ENCODE measurements around the gene MINPP1. TPM values are rescaled to one million over a fixed set of nuclear protein-coding genes. Genes with fewer than 3 reads are reported as not detected.
A peak's percentile ranks its signal among the peaks of the same experiment; 100 is the strongest.

MINPP1 gene
- total and polyA plus RNA-seq, 2 of the 13 experiments (the other 11 are each of a cell fraction or from before 2014, with no cell fraction given), result 19.2 to 53.7 TPM

DNA sequence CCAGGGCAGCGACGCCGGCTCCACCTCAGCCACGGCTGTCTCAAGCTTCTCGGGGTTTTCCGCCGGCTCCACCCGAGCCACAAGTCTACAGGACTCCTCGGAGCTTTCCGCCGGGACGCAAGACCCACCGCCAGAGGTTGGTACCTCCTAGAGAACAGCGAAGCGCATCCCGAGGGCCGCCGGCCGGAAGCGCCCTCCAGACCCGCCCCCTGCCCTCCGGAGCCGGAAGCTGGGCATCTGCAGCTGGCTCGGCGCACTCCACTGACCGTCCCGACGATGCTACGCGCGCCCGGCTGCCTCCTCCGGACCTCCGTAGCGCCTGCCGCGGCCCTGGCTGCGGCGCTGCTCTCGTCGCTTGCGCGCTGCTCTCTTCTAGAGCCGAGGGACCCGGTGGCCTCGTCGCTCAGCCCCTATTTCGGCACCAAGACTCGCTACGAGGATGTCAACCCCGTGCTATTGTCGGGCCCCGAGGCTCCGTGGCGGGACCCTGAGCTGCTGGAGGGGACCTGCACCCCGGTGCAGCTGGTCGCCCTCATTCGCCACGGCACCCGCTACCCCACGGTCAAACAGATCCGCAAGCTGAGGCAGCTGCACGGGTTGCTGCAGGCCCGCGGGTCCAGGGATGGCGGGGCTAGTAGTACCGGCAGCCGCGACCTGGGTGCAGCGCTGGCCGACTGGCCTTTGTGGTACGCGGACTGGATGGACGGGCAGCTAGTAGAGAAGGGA lies at the start of gene MINPP1 (continued):
- TF ChIP-seq YY1 (IDR thresholded peaks at IDR 0.05; ENCODE audit: insufficient read depth, insufficient replicate concordance, low read depth, low read length) (peak; percentile 62), MXD4 (CRISPR knock-in tag; IDR thresholded peaks at IDR 0.05) (peak; percentile 38), MIER3 (CRISPR knock-in tag; IDR thresholded peaks at IDR 0.05; ENCODE audit: borderline replicate concordance) (peak; percentile 26; the same call in 1 of the 2 replicates), ZNF607 (CRISPR knock-in tag; IDR thresholded peaks at IDR 0.05; ENCODE audit: borderline replicate concordance) (peak; percentile 84), ZNF572 (CRISPR knock-in tag; IDR thresholded peaks at IDR 0.05) (peak; percentile 92), TAF1 (CRISPR knock-in tag; IDR thresholded peaks at IDR 0.05) (peak; percentile 88), RNF2 (conservative IDR thresholded peaks at IDR 0.05; ENCODE audit: low read depth) (0 out of 2 replicates have a peak, but pooled peaks have one; percentile 62), DMAP1 (CRISPR knock-in tag; IDR thresholded peaks at IDR 0.05) (peak; percentile 51; the same call in 1 of the 2 replicates), SRY (CRISPR knock-in tag; IDR thresholded peaks at IDR 0.05) (peak; percentile 79; the same call in 1 of the 2 replicates), ZNF614 (CRISPR knock-in tag; IDR thresholded peaks at IDR 0.05; ENCODE audit: borderline replicate concordance) (0 out of 2 replicates have a peak, but pooled peaks have one; percentile 18), GATAD1 (CRISPR knock-in tag; IDR thresholded peaks at IDR 0.05) (peak; percentile 91), NR2C2 (CRISPR knock-in tag; IDR thresholded peaks at IDR 0.05; ENCODE audit: borderline replicate concordance) (peak; percentile 99), ZNF30 (CRISPR knock-in tag; IDR thresholded peaks at IDR 0.05) (no peak), ZNF230 (CRISPR knock-in tag; IDR thresholded peaks at IDR 0.05) (peak; percentile 83; the same call in 1 of the 2 replicates)
- TF ChIP-seq, protein P1, sequence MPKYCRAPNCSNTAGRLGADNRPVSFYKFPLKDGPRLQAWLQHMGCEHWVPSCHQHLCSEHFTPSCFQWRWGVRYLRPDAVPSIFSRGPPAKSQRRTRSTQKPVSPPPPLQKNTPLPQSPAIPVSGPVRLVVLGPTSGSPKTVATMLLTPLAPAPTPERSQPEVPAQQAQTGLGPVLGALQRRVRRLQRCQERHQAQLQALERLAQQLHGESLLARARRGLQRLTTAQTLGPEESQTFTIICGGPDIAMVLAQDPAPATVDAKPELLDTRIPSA (CRISPR knock-in tag; IDR thresholded peaks at IDR 0.05; ENCODE audit: borderline replicate concordance), result peak; percentile 80; the same call in 1 of the 2 replicates
- TF ChIP-seq, protein P2, sequence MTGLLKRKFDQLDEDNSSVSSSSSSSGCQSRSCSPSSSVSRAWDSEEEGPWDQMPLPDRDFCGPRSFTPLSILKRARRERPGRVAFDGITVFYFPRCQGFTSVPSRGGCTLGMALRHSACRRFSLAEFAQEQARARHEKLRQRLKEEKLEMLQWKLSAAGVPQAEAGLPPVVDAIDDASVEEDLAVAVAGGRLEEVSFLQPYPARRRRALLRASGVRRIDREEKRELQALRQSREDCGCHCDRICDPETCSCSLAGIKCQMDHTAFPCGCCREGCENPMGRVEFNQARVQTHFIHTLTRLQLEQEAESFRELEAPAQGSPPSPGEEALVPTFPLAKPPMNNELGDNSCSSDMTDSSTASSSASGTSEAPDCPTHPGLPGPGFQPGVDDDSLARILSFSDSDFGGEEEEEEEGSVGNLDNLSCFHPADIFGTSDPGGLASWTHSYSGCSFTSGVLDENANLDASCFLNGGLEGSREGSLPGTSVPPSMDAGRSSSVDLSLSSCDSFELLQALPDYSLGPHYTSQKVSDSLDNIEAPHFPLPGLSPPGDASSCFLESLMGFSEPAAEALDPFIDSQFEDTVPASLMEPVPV (CRISPR knock-in tag; IDR thresholded peaks at IDR 0.05), result peak; percentile 65; the same call in 1 of the 2 replicates
- TF ChIP-seq, protein P3, sequence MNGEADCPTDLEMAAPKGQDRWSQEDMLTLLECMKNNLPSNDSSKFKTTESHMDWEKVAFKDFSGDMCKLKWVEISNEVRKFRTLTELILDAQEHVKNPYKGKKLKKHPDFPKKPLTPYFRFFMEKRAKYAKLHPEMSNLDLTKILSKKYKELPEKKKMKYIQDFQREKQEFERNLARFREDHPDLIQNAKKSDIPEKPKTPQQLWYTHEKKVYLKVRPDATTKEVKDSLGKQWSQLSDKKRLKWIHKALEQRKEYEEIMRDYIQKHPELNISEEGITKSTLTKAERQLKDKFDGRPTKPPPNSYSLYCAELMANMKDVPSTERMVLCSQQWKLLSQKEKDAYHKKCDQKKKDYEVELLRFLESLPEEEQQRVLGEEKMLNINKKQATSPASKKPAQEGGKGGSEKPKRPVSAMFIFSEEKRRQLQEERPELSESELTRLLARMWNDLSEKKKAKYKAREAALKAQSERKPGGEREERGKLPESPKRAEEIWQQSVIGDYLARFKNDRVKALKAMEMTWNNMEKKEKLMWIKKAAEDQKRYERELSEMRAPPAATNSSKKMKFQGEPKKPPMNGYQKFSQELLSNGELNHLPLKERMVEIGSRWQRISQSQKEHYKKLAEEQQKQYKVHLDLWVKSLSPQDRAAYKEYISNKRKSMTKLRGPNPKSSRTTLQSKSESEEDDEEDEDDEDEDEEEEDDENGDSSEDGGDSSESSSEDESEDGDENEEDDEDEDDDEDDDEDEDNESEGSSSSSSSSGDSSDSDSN (CRISPR knock-in tag; IDR thresholded peaks at IDR 0.05), result peak; percentile 97
- TF ChIP-seq, protein P4, sequence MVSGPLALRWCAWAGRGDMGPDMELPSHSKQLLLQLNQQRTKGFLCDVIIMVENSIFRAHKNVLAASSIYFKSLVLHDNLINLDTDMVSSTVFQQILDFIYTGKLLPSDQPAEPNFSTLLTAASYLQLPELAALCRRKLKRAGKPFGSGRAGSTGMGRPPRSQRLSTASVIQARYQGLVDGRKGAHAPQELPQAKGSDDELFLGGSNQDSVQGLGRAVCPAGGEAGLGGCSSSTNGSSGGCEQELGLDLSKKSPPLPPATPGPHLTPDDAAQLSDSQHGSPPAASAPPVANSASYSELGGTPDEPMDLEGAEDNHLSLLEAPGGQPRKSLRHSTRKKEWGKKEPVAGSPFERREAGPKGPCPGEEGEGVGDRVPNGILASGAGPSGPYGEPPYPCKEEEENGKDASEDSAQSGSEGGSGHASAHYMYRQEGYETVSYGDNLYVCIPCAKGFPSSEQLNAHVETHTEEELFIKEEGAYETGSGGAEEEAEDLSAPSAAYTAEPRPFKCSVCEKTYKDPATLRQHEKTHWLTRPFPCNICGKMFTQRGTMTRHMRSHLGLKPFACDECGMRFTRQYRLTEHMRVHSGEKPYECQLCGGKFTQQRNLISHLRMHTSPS (CRISPR knock-in tag; IDR thresholded peaks at IDR 0.05; ENCODE audit: low read depth), result peak; percentile 76
- TF ChIP-seq, protein P5, sequence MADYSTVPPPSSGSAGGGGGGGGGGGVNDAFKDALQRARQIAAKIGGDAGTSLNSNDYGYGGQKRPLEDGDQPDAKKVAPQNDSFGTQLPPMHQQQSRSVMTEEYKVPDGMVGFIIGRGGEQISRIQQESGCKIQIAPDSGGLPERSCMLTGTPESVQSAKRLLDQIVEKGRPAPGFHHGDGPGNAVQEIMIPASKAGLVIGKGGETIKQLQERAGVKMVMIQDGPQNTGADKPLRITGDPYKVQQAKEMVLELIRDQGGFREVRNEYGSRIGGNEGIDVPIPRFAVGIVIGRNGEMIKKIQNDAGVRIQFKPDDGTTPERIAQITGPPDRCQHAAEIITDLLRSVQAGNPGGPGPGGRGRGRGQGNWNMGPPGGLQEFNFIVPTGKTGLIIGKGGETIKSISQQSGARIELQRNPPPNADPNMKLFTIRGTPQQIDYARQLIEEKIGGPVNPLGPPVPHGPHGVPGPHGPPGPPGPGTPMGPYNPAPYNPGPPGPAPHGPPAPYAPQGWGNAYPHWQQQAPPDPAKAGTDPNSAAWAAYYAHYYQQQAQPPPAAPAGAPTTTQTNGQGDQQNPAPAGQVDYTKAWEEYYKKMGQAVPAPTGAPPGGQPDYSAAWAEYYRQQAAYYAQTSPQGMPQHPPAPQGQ (CRISPR knock-in tag; IDR thresholded peaks at IDR 0.05; ENCODE audit: borderline replicate concordance), result no peak
- TF ChIP-seq, protein P6, sequence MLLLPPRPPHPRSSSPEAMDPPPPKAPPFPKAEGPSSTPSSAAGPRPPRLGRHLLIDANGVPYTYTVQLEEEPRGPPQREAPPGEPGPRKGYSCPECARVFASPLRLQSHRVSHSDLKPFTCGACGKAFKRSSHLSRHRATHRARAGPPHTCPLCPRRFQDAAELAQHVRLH (CRISPR knock-in tag; IDR thresholded peaks at IDR 0.05; ENCODE audit: borderline replicate concordance, low read depth), result peak; percentile 52; the same call in 1 of the 2 replicates

All from HepG2 (cell line).